Gastrocnemius medialis (tissue), 4 donors: ENCODE measurements around the gene PLD5.

ENCODE experiments used
- POLR2A ChIP-seq, 2 donors: fragments of 450-650 bp; IDR thresholded peaks; one replicate each; pipeline ENCODE4 v1.6.1; 2017; ENCODE audit warnings: antibody characterized with exemption in 2 of 2, mild to moderate bottlenecking in 2 of 2, moderate library complexity in 2 of 2
- TF ChIP-seq, protein P1 (sequence below), 5 experiments: fragments of 450-650 bp in 3 of 5; fragments of 200-600 bp in 2 of 5; sonication (generic) in 2 of 5; IDR thresholded peaks in 4 of 5; conservative IDR thresholded peaks in 1 of 5; 1 replicate in 4 of 5; 2 replicates in 1 of 5; pipeline ENCODE4 v1.5.1; 2016 to 2019; ENCODE audit warnings: antibody characterized with exemption in 5 of 5, mild to moderate bottlenecking in 3 of 5, moderate library complexity in 3 of 5

DNA sequence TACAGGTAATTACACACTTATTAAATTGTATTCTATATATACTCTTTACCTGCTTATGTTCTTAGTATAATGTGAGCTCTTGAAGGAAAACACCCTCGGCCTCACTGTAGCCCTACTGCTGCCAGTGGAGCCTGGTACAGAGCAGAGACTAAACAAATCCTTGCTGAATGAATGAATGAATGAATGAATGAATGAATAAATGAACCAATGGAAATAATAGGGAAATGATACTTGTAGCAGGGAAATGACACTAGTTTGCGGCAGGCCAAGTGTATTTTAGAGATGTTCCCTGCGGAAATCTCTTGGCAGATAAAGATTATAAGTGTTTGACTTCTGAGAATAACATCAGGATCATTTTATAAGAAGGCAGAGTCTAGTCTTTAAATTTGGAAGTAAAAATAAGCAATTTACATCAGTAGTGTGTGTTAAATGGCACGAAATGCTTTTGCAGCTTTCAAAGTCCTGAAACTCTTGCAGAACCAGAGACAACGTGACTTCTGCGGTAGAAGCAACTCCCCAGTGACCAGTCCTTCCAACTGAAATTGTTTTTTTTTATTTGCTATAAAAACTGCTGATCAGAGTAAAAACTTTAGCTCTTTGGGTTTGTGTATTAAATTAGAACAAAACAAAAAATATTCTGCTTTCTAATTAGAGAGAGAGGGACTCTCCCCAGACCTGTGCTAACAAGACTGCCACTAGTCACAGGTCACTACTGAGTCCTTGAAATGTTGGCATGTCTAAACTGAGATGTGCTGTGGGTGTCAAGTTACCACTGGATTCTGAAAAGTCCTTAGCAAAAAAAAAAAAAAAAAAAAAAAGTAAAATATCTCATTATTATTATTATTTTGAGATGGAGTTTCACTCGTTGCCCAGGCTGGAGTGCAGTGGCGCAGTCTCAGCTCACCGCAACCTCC, 326.3 kb downstream of the PLD5 start:
- TF ChIP-seq, protein P1, sequence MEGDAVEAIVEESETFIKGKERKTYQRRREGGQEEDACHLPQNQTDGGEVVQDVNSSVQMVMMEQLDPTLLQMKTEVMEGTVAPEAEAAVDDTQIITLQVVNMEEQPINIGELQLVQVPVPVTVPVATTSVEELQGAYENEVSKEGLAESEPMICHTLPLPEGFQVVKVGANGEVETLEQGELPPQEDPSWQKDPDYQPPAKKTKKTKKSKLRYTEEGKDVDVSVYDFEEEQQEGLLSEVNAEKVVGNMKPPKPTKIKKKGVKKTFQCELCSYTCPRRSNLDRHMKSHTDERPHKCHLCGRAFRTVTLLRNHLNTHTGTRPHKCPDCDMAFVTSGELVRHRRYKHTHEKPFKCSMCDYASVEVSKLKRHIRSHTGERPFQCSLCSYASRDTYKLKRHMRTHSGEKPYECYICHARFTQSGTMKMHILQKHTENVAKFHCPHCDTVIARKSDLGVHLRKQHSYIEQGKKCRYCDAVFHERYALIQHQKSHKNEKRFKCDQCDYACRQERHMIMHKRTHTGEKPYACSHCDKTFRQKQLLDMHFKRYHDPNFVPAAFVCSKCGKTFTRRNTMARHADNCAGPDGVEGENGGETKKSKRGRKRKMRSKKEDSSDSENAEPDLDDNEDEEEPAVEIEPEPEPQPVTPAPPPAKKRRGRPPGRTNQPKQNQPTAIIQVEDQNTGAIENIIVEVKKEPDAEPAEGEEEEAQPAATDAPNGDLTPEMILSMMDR (IDR thresholded peaks at IDR 0.05 in 4 of 5, conservative IDR thresholded peaks at IDR 0.05 in 1 of 5): no peak
- TF ChIP-seq POLR2A (IDR thresholded peaks at IDR 0.05): no peak
